Loucy (cell line): ENCODE measurements around the gene ELAC1.

Experiments
- EZH2phosphoT487 ChIP-seq: fragments of 200-600 bp; IDR thresholded peaks from 2 replicates; pipeline ENCODE4 v1.6.1; 2018; ENCODE audit warnings: antibody characterized with exemption, mild to moderate bottlenecking, moderate library complexity, borderline replicate concordance
- TF ChIP-seq, protein P1 (sequence below): fragments of 200-600 bp; sonication (generic); conservative IDR thresholded peaks from 2 replicates; pipeline ENCODE4 v1.5.1; 2014; ENCODE audit warnings: mild to moderate bottlenecking, antibody characterized with exemption, low read length

DNA sequence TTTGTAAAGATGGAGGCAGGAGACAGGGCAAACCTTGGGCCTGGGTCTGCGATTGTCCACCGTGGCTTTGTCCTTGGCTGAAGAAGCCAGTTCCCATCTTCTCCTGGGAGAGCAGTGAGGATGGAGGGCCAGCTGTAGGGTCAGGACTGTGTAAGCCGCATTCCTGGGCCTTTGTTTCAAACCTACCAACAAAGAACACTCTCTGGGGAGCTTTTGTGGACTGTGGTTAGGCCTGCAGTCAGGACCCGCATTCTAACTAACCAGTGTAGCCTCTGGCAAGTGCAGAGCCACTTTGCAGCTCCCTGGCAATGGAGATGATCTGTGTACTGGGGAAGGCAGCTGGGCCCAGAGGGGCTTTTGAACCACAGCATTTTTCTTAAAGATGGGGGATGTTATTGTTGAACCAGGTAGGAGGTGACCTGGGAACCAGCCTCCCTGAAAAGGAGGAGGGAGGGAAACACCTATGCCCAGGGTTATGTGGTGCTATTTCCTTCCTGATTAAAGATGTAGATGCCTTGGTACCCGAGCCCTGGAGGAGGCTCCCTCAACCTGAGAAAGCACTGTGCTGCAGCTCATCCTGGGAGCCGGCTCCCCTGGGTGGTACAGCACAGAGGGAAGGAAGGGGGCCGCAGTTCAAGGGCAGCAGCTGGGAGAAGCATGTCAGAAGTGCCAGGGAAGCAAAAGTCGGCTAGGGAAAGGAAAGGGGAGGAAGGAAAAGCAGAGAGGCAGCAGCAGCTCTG, 49.5 kb downstream of the ELAC1 start:
- TF ChIP-seq, protein P1, sequence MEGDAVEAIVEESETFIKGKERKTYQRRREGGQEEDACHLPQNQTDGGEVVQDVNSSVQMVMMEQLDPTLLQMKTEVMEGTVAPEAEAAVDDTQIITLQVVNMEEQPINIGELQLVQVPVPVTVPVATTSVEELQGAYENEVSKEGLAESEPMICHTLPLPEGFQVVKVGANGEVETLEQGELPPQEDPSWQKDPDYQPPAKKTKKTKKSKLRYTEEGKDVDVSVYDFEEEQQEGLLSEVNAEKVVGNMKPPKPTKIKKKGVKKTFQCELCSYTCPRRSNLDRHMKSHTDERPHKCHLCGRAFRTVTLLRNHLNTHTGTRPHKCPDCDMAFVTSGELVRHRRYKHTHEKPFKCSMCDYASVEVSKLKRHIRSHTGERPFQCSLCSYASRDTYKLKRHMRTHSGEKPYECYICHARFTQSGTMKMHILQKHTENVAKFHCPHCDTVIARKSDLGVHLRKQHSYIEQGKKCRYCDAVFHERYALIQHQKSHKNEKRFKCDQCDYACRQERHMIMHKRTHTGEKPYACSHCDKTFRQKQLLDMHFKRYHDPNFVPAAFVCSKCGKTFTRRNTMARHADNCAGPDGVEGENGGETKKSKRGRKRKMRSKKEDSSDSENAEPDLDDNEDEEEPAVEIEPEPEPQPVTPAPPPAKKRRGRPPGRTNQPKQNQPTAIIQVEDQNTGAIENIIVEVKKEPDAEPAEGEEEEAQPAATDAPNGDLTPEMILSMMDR: no peak
- TF ChIP-seq EZH2phosphoT487: no peak
